DMS79 (cell line): ENCODE data around the gene PP2D1.
"Not testable (repeated sequence)": the region's sequence is repeated elsewhere in the genome, so short reads cannot be mapped to it uniquely, and the experiment has no call there.

Source experiments
- DNase-seq: peaks from one replicate; lab custom pipeline; 2025; lab: John Stamatoyannopoulos, UW

Gene PP2D1, protein sequence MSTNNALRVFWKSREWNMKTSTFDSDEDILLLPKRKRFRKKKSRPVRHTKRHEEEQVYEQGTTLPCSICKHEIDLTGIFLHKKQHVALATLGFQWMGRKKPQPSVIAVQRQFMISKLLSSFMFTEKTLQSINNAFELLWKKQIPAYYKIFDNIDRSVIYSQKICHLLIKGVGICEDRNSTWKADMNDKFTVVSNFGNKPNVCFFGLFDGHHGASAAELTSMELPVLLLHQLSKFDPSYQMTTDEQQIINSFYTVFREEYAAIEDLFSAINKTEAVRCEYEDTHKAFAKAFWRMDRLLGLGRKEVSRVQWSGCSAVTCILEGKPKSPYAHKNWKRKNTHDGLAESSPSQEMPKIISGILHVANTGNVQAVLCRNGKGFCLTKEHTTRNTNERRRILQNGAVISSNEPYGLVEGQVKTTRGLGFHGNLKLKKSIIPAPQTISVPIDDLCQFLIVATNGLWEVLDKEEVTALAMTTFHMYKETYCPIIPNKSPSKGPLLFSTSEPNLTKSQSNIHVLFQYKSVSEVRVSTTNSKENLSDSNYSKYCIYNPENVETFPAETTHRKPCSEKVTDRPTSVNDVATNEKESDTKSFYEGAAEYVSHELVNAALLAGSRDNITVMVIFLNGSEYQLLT

DNA sequence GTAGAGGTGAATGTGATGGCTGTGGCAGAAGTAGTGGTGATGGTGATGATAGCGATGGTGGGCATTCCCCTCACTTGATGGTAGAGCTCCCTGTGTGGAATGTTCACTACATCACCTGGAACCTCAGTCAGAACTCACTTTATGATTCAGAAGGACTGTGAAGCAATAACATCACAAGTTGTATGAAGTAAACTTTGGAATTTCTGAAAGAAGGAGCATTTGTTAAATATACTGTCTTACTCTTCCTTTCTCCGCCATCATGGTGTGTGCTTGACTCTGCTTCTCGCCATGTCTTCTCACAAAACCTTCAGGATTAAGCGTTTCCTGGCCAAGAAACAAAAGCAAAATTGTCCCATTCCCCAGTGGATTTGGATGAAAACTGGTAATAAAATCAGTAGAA lies at the start of gene PP2D1:
Gene PP2D1, minus strand, starts transcription at position 101 of the 400 bp plus-strand sequence. CDS start 192 bp downstream, outside the sequence.
- no peak for DNase-seq

DNA sequence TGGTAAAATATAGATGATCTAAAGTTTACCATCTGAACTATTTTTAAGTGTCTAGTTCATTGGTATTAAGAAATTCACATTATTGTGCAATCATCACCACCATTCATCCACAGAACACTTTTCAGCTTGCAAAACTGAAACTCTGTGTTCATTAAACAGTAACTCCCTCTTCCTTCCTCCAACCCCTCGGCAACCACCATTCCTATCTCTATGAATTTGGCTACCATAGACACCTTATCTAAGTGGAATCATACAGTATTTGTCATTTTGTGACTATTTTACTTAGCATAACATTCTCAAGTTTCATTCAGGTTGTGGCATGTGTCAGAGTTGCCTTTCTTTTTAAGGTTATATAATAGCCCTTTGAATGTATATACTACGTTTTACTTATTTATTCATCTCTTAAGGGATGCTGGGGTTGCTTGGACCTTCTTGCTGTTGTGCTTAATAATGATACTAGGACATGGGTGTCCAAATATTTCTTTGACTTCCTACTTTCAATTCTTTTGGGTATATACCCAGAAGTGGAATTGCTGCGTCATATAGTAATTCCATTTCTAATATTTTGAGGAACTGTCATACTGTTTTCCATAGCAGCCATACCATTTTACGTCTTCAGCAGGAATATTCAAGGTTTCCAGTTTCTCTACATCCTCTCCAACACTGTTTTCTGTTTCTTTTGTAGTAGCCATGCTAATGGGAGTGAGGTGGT lies 49.1 kb upstream of the PP2D1 start:
- no peak for DNase-seq

DNA sequence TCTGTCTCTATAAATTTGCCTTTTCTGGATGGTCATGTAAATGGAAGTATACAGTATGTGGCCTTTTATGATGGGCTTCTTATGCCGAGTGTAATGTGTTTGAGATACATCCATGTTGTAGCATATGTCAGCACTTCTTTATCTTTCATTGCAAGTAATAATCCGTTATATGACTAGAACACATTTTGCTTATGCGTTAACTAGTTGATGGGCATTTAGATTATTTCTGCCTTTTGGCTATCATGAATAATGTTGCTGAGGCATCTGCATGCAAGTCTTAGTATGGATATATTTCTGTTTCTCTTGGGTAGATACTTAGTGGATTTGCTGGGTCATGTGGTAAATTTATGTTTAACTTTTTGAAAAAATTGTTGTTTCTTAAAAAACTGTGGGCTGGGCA lies 47.9 kb upstream of the PP2D1 start:
- no peak for DNase-seq

DNA sequence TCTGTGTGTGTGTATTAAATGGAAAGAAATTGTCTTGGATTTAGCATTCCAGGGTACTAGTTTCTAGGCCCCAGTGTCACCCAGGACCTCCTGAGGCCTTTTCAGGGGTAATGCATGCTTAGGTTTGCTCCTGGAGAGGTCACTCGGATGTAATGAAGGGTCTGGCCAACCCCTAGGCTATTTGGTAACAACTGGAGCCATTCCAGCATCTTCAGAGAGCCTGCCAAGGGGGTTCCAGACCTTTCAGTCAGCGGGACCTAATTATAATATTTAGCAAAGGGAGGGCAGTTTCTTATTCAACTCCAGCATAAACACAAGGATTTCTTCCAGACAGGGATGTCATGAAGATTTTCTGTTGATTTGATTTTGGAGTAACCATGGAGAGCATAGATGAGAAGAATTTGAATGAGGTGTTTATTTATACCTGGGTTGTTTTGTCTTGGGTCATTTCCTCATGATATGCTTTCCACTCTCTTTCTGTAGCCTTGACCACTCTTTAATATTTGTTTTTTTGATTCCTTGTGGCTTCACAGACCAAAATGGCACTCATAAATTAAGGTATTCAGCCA lies 45.6 kb upstream of the PP2D1 start:
- DNase-seq: no peak

DNA sequence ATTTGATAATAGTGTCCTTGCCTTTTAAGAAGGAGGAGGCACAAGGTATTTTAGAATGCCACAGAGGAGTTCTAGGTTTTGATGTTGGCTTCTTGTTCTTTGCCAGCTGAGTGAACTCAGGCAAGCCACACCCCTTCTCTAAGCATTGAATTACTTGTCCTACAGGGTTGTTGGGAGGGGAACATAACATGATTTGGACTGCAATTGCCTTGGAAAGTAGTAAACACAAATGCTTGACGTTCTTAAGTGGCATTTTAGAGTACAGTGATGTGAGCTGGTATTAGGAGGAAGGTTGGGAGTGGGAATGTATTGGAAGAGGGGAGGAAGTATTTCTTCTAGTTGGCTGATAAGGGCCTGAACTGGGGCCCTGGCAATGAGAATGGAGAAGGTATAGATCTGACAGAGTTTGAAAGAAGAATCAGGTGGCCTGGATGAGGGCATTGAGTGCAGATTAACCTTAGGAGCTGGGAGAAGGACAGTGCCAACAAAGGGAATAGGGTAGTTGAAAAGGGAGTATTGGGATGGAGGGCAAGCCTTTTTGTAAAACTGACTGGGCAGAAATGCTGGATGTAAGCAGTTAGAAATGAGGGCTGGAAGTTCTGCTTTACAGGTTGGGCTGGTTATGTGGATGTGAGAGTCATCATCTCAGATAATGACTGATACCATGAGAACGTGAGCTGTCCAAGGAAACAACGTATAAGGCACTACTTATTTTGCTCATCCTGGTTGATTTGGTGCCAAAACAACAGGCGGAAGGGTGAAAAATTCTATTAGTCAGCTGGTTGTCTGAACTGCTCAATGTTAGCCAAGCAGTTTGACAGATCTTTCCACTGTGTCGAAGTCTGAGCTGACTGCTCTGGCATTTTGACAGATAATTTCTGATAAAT lies 44.9 kb upstream of the PP2D1 start:
- DNase-seq: no peak

DNA sequence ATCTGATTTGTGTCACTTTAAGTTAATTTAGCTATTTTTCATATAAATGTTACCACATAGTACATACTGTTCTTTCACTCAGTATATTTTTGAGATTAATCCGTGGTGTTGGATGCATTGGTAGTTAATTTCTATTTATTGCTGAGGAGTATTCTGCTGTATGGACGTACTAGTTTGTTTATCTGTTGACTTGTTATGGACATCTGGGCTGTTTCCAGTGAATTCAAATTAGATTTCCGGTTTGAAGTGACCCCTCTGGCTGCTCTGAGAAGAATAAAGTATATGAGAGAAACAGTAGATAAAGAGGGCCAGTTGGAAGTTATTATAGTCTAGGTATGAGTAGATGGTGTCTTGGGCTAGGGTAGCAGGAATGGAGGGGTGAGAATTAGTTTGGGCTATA lies 43.8 kb upstream of the PP2D1 start:
- no peak for DNase-seq

DNA sequence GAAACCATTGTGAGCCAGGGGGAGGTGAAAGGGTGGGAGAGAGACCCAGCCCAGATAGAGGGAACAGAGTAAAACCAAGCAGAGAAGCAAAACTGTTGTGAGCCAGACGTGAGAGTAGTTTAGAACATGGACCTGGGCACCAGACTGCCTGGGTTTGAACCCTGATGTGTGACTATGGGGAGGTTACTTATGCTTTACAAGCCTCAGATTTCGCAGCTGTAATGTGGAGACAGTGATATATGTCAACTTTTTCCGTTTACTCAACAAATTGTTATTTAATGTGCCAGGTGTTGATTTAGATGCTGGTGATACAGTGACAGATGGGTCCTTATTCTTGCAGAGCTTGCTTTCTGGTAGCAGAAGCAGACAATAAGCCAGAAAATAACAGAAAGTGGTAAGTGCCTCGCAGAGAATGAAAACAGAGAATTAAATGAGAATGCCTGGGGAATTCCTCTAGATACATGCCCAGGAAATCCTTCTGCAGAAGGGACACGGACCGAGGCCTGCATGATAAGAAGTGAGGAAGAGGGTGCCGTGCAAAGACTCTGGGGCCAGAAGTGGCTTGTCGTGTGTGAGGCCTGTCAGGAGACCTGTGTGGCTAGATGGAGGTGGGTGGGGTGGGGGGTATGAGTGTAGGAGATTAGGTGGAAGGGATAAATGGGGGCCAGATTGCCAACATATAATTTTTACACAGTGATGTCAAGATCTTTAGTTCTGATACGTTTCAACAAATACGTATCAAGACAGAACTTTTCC lies 43.1 kb upstream of the PP2D1 start:
- DNase-seq: no peak

DNA sequence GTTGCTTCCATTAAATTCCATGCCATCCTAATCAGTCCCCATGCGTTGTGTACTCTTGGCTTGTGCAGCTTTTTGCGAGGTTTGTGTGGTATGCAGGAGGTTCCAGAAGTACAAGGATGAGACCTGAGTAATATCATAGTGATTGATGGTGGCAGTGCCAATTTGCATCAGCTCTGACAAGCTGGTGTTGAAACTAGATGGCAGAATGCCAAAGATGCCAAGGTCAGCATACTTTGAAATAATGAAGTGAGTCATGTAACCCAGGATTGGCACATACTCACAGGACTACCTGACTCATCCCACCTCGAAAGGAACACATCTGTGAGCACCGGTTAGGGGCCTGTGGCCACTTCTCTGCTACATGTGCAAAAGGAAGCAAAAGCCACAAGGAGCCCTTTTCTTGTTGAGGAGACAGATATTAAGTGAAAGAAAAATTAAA lies 42.5 kb upstream of the PP2D1 start:
- no peak for DNase-seq

DNA sequence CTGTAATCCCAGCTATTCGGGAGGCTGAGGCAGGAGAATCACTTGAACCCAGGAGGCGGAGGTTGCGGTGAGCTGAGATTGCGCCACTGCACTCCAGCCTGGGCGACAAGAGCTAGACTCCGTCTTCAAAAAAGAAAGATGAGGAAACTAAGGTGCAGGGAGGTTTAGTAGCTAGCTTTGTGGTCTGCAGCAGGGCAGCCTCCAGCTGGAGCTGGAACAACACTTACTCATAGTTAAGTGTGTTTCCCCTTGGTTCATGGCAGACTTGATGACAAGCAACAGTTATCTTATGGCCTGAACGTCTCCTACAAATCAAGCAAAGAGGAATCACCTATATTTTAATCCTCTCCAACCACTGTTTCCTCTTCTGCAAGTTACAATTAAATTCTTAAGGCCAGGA lies 40.8 kb upstream of the PP2D1 start:
- no peak for DNase-seq

DNA sequence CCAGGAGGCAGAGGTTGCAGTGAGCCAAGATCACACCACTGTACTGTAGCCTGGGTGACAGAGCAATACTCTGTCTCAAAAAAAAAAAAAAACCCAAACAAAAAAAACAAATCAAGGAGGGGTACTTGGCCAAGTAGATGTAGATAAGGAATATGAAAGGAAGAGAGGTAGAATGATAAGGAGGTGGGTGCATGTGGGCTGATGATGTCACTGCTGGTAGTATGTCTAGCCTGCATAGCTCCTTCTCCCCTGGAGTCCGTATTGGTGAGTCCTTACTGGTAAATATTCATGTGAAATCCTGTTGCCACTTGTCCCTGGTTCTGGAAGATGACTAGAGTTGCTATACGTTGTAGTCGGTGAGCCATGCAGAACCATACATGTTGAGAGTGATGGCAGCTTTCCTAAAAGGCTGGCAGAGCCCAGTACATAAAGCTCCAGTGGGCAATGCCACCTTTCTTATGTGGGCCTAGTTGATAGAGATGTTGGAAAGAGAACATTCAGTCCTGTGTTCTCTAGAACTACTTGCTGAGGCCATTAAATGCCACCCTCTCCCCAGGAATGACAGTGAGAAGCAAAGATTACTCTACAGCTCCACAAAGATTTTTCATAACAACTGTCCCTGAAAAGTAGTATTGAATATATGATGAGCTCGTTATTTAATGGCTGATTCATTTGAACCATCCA lies 39.2 kb upstream of the PP2D1 start:
- no peak for DNase-seq

DNA sequence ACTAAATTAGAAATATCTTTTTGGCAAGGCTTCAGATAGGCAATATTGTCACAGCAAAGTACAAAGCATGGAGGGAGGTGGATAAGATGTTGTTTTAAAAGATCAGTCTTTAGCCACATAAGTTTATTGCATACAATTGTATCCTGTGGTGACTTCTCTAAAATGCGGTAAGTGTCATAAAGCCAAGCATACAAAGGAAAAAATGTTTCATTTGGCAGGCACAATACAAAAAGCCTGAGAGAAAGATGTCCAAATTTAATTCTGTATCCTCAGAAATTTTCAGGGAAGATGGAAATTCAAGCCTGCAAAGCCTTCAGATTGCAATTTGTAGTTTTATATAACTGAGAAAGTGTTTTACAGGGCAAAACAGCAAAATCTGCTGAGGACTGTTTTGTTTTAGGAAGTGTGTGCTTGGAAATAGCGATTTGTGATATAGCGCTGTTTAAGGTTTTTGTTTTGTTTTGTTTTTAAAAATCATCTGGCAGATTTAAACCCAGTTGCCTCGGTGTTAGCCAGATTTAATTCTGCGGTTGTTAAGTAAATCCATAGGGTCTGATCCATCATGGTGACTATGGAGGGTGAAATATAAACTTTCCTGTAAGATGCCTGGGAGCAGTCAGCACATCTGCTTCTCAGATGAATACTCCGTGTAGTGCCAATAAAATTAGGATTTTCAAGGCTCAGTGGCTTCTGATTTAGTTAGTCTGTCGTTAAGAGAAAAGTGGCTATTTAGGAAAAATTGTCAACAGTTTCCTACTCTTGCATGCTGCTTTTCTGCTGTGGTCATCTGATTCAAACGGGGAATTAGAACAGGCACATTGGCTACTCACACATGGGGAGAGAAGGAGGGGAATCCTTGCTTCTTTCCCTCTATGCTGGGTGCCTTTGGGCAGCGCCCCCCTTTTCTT lies 36.2 kb upstream of the PP2D1 start:
- DNase-seq: peak; percentile 14

DNA sequence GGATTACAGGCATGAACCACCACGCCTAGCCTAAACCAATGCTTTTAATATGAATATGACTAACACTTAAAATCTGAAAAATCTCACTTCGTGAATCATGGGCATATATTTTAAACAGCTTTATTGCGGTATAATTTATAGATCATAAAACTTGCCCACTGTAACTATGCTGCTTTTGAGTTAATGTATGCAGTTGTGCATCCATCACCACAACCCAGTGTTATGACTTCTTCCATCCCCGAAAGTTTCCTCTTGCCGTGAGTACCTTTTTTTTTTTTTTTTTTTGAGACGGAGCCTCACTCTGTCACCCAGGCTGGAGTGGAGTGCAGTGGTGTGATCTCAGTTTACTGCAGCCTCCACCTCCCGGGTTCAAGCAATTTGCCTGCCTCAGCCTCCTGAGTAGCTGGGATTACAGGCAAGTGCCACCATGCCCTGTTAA lies 35.3 kb upstream of the PP2D1 start:
- DNase-seq: no peak

DNA sequence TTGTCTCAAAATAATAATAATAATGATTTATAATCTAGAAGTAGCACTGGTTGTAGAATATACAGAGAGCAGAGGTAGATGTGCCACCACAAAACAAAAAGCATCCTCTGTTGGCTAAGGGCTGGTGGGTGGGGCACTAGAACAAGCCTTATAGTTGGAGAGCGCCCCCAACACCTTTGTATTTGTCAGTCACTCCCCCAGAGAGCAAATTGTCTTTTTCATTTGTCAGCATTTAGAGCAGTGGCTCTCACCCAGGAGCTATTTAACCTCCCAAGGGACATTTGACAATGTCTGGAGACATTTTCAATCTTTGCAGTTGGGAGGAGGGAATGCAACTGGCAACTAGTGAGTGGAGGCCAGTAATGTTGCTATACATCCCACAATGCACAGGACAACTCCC lies 34.5 kb upstream of the PP2D1 start:
- DNase-seq: no peak

DNA sequence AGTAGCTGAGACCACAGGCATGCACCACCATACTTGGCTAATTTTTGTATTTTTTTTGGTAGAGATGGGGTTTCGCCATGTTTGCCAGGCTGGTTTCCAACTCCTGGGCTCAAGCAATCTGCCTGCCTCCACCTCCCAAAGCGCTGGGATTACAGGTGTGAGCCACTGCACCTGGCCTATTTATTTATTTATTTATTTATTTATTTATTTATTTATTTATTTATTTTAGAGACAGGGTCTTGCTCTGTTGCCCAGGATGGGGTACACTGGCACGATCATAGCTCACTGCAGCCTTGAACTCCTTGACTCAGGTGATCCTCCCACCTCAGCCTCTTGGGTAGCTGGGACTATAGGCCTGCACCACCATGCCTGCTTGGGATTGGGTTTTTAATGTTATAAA lies 33.1 kb upstream of the PP2D1 start:
- not testable (repeated sequence) for DNase-seq

DNA sequence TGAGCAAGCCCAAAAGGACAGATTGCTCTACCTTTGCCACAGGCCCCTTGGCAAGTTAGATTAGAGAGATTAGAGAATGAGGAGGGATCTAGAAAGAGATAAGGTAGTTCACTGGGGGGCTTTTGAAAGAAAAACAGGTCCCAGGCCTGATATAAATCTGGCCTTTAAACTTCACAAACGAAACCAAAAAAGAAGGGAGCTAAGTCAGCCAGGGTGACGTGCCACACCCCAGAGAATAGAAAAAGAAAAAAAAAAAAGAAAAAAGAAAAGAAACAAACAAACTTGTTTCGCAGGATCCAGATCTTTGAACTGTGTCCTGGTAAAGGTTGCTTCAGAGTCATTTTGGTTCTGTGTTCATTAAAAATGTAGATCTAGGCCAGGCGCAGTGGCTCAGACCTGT lies 31.8 kb upstream of the PP2D1 start:
- DNase-seq: no peak

DNA sequence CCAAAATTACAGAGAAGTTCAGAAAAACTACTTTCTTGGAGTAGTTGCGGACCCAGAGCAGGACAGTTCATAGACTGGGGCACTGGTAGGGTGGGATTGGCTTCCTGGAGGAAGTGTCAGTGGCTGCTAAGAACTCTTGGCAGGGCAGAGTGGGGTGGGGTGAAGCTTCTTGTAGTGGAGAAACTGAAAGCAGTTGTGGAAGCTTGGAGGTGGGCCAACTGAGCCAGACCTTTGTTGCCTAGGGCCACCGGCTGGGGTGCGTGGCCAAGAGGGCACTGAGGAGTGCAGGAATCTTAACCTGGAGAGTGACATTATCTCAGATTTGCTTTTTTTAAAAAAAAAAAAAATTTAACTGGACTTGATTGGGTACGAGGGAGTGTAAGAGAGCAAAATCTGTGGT lies 31.3 kb upstream of the PP2D1 start:
- no peak for DNase-seq

DNA sequence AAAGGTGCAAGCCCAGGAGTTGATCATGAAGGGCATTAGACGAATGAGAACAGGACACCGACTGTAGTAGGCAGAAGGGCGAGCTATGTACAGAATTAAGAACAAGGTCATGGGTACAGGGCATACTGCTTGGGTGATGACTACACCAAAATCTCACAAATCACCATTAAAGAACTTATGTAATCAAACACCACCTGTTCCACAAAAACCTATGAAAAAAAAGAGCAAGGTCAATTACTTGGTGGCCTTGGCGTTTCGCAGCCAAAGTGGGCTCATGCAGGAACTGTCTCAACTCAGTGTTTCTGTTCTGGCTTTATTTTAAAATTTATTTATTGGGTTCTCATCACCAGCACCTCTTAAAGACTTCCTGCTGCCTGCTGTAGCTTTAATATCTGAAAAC lies 30.3 kb upstream of the PP2D1 start:
- no peak for DNase-seq

DNA sequence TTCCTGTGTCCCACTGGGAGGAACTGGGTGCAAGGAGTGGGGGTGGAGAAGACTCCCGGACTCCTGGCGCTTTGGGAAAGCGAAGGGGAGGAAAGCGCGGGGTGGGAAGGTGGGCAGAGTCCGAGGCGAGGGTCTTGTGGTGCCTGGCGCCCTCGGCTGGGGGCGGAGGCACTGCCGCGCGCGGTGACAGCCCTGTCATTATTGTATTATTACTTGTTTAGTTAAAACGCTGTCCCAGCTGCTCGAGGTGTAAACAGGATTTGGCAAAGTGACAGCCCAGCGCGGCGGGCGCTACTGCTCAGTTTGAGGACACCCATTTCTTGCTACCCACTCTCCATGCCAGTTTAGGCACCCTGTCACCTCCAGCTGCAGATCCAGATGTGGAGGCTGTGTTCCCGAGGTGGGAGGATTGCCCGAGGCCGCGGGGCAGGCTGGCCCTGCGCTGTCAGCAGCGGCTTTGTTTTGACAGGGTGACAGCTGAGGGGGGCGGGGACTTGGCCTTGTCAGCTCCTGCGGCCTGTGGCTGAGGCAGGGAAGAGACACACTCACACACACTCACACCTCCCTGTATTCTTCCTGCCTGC lies 29.2 kb upstream of the PP2D1 start:
- no peak for DNase-seq
